Mammary epithelial cell (primary cell): ENCODE measurements around the gene HTR4.

ENCODE experiments used
- EZH2 ChIP-seq: IDR thresholded peaks from 2 replicates; pipeline ENCODE4 v1.6.1; 2012; ENCODE audit warnings: low read length, inconsistent platforms, borderline replicate concordance
- TF ChIP-seq, protein P1 (sequence below), 2 donors: IDR thresholded peaks in 1 of 2; conservative IDR thresholded peaks in 1 of 2; 2 replicates each; pipeline ENCODE4 v1.5.1; 2011 to 2012; ENCODE audit warnings: inconsistent platforms in 2 of 2, low read length in 2 of 2, mild to moderate bottlenecking in 2 of 2, control low read depth in 1 of 2, low read depth in 1 of 2; ENCODE audit not compliant: insufficient read depth in 1 of 2; ENCODE audit errors: extremely low read depth in 1 of 2

DNA sequence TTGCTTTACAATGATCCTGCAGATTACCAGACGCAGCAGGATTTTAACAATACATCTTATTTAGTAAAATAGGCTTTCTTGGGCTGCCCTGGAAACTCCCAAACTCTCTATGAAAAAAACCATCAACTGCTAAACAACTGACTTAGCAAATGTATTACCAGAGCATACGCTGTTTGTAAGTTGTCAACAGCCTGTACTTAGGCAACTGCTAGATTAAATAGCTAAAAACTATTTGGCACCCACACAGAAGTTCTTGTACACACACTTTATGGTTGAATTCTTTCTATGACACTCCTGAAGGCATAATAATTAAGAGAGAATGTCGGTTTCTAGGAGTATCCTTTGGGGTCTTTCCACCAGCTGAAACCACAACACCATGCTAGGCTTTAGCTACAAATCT is 146.7 kb downstream of the HTR4 start:
- TF ChIP-seq, protein P1, sequence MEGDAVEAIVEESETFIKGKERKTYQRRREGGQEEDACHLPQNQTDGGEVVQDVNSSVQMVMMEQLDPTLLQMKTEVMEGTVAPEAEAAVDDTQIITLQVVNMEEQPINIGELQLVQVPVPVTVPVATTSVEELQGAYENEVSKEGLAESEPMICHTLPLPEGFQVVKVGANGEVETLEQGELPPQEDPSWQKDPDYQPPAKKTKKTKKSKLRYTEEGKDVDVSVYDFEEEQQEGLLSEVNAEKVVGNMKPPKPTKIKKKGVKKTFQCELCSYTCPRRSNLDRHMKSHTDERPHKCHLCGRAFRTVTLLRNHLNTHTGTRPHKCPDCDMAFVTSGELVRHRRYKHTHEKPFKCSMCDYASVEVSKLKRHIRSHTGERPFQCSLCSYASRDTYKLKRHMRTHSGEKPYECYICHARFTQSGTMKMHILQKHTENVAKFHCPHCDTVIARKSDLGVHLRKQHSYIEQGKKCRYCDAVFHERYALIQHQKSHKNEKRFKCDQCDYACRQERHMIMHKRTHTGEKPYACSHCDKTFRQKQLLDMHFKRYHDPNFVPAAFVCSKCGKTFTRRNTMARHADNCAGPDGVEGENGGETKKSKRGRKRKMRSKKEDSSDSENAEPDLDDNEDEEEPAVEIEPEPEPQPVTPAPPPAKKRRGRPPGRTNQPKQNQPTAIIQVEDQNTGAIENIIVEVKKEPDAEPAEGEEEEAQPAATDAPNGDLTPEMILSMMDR (conservative IDR thresholded peaks at IDR 0.05 in 1 of 2, IDR thresholded peaks at IDR 0.05 in 1 of 2; ENCODE audit: extremely low read depth in 1 of 2, insufficient read depth in 1 of 2, low read depth in 1 of 2, low read length in 2 of 2) = no peak
- no peak for TF ChIP-seq EZH2
